PC-3 (cell line): ENCODE data around the gene PYDC1.

Experiments used
- EZH2 ChIP-seq: fragments of 300-600 bp; sonication (generic); IDR thresholded peaks from one replicate; pipeline ENCODE4 v1.6.1; 2017; ENCODE audit warnings: antibody characterized with exemption, mild to moderate bottlenecking, low read length; ENCODE audit not compliant: unreplicated experiment
- EZH2phosphoT487 ChIP-seq: fragments of 300-600 bp; sonication (generic); IDR thresholded peaks from 2 replicates; pipeline ENCODE4 v1.6.1; 2018; ENCODE audit warnings: mild to moderate bottlenecking, antibody characterized with exemption, low read length, borderline replicate concordance
- TF ChIP-seq, protein P1 (sequence below): fragments of 300-600 bp; sonication (generic); conservative IDR thresholded peaks from 2 replicates; pipeline ENCODE4 v1.5.1; 2017; ENCODE audit warnings: antibody characterized with exemption, low read depth, mild to moderate bottlenecking, low read length

DNA sequence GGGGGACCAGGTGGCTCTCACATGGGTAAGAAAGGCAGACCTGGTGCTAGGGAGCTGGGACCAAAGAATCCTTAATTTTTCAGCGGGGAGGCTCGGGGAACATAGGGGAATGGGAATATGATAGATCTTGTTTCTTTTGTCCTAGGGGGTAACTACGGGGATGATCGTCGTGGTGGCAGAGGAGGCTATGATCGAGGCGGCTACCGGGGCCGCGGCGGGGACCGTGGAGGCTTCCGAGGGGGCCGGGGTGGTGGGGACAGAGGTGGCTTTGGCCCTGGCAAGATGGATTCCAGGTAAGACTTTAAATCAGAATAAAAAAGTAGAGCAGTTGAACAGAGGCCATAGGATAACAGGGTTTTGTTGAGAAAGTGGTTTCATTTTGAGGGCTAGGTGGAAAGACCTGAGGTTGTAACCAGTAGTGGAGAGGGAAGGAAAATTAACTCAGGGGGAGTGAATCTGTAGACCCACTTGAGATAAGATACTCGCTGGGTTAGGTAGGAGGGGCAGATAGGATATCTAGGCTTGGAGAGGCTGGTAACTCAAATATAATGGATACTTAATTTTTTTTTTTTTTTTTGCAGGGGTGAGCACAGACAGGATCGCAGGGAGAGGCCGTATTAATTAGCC lies 26.0 kb downstream of the PYDC1 start:
- TF ChIP-seq, protein P1, sequence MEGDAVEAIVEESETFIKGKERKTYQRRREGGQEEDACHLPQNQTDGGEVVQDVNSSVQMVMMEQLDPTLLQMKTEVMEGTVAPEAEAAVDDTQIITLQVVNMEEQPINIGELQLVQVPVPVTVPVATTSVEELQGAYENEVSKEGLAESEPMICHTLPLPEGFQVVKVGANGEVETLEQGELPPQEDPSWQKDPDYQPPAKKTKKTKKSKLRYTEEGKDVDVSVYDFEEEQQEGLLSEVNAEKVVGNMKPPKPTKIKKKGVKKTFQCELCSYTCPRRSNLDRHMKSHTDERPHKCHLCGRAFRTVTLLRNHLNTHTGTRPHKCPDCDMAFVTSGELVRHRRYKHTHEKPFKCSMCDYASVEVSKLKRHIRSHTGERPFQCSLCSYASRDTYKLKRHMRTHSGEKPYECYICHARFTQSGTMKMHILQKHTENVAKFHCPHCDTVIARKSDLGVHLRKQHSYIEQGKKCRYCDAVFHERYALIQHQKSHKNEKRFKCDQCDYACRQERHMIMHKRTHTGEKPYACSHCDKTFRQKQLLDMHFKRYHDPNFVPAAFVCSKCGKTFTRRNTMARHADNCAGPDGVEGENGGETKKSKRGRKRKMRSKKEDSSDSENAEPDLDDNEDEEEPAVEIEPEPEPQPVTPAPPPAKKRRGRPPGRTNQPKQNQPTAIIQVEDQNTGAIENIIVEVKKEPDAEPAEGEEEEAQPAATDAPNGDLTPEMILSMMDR: no peak
- TF ChIP-seq EZH2 (no peak), EZH2phosphoT487 (no peak)
